ENCODE results near the gene SYN1.

SYN1 gene

GRCh38 chrX:47595716-47596251 is 23.9 kb downstream of the SYN1 start:
- no peak for DNase-seq (ENCODE audit: low read depth)

GRCh38 chrX:47593522-47593921 is 26.1 kb downstream of the SYN1 start:
- no peak for DNase-seq (ENCODE audit: low read depth)

- no peak for DNase-seq (ENCODE audit: low read depth)
These were observed 28.7 kb downstream of the SYN1 start for GRCh38 chrX:47590984-47591383.

GRCh38 chrX:47587906-47588735 is 31.5 kb downstream of the SYN1 start:
- DNase-seq (ENCODE audit: low read depth) = no peak

- no peak for DNase-seq (ENCODE audit: low read depth)
These were observed 32.4 kb downstream of the SYN1 start for GRCh38 chrX:47587091-47587891.

- no peak for DNase-seq (ENCODE audit: low read depth)
These were observed 33.4 kb downstream of the SYN1 start for GRCh38 chrX:47586043-47586787.

GRCh38 chrX:47585273-47585672 is 34.4 kb downstream of the SYN1 start:
- DNase-seq (ENCODE audit: low read depth) = no peak

- DNase-seq (ENCODE audit: low read depth) = no peak
These were observed 34.9 kb downstream of the SYN1 start for GRCh38 chrX:47584714-47585113.

- no peak for DNase-seq (ENCODE audit: low read depth)
These were observed 36.3 kb downstream of the SYN1 start for GRCh38 chrX:47583240-47583861.

GRCh38 chrX:47581731-47582647 is 37.7 kb downstream of the SYN1 start, which contains the start of gene TIMP1:
Gene TIMP1, plus strand, starts transcription at chrX:47582436. Its CDS starts 980 bp downstream, at chrX:47583416.
- peak; percentile 58 for DNase-seq (ENCODE audit: low read depth)

- DNase-seq (ENCODE audit: low read depth) = no peak
These were observed 40.1 kb downstream of the SYN1 start for GRCh38 chrX:47579537-47579936.

- DNase-seq (ENCODE audit: low read depth) = no peak
These were observed 41.0 kb downstream of the SYN1 start for GRCh38 chrX:47578692-47579091.

- no peak for DNase-seq (ENCODE audit: low read depth)
These were observed 41.8 kb downstream of the SYN1 start for GRCh38 chrX:47577901-47578300.

- no peak for DNase-seq (ENCODE audit: low read depth)
These were observed 42.2 kb downstream of the SYN1 start for GRCh38 chrX:47577424-47577823.

- no peak for DNase-seq (ENCODE audit: low read depth)
These were observed 43.4 kb downstream of the SYN1 start for GRCh38 chrX:47576021-47576898.

- DNase-seq (ENCODE audit: low read depth) = no peak
These were observed 44.9 kb downstream of the SYN1 start for GRCh38 chrX:47574547-47575301.

- DNase-seq (ENCODE audit: low read depth) = no peak
These were observed 45.5 kb downstream of the SYN1 start for GRCh38 chrX:47574076-47574546.

GRCh38 chrX:47573341-47574075 is 46.1 kb downstream of the SYN1 start:
- no peak for DNase-seq (ENCODE audit: low read depth)

Measured in HS-27A (cell line).